A673 (cell line): Measurements from ENCODE around the gene LANCL2.
"Not testable (repeated sequence)": the region's sequence is repeated elsewhere in the genome, so short reads cannot be mapped to it uniquely, and the experiment has no call there.

Experiments used
- EZH2 ChIP-seq: fragments of 200-600 bp; sonication (generic); IDR thresholded peaks from 2 replicates; pipeline ENCODE4 v1.6.1; 2017; ENCODE audit warnings: borderline replicate concordance, low read depth, mild to moderate bottlenecking, mixed read lengths, antibody characterized with exemption, low read length; ENCODE audit not compliant: poor library complexity, severe bottlenecking
- TF ChIP-seq, protein P1 (sequence below): fragments of 300-800, 200-600 bp; sonication (generic); conservative IDR thresholded peaks from 2 replicates; pipeline ENCODE4 v1.5.1; 2017; ENCODE audit warnings: low read depth, mild to moderate bottlenecking, antibody characterized with exemption, low read length, moderate library complexity, mixed read lengths

GRCh38 chr7:55352947-55353273, 12.2 kb upstream of the LANCL2 start:
- TF ChIP-seq, protein P1, sequence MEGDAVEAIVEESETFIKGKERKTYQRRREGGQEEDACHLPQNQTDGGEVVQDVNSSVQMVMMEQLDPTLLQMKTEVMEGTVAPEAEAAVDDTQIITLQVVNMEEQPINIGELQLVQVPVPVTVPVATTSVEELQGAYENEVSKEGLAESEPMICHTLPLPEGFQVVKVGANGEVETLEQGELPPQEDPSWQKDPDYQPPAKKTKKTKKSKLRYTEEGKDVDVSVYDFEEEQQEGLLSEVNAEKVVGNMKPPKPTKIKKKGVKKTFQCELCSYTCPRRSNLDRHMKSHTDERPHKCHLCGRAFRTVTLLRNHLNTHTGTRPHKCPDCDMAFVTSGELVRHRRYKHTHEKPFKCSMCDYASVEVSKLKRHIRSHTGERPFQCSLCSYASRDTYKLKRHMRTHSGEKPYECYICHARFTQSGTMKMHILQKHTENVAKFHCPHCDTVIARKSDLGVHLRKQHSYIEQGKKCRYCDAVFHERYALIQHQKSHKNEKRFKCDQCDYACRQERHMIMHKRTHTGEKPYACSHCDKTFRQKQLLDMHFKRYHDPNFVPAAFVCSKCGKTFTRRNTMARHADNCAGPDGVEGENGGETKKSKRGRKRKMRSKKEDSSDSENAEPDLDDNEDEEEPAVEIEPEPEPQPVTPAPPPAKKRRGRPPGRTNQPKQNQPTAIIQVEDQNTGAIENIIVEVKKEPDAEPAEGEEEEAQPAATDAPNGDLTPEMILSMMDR, result not testable (repeated sequence)
- TF ChIP-seq EZH2, result not testable (repeated sequence)
